Cerebellar cortex (tissue), 1 donor: Measurements from ENCODE around the gene JAM3.

Experiments used
- DNase-seq: peaks from one replicate; pipeline ENCODE4 v3.0.0-alpha.2; 2015; ENCODE audit warnings: low spot score

The JAM3 gene

GRCh38 chr11:134145715-134146114 is 76.8 kb downstream of the JAM3 start:
- no peak for DNase-seq

GRCh38 chr11:134146598-134146997 is 77.7 kb downstream of the JAM3 start:
- no peak for DNase-seq

GRCh38 chr11:134149371-134149770 is 80.5 kb downstream of the JAM3 start:
- no peak for DNase-seq

GRCh38 chr11:134150195-134150903 is 81.5 kb downstream of the JAM3 start:
- peak; percentile 57 for DNase-seq

- no peak for DNase-seq
These were observed 82.3 kb downstream of the JAM3 start for GRCh38 chr11:134151083-134151747.

GRCh38 chr11:134152696-134153095 is 83.8 kb downstream of the JAM3 start:
- no peak for DNase-seq

- no peak for DNase-seq
These were observed 84.5 kb downstream of the JAM3 start for GRCh38 chr11:134153147-134153905.

GRCh38 chr11:134154441-134154840 is 85.6 kb downstream of the JAM3 start:
- DNase-seq: no peak

- peak; percentile 83 for DNase-seq
These were observed 86.6 kb downstream of the JAM3 start for GRCh38 chr11:134155456-134155855.

GRCh38 chr11:134155946-134156865 is 87.3 kb downstream of the JAM3 start:
- peak; percentile 74 for DNase-seq

- no peak for DNase-seq
These were observed 88.6 kb downstream of the JAM3 start for GRCh38 chr11:134157451-134157850.

- DNase-seq: no peak
These were observed 89.2 kb downstream of the JAM3 start for GRCh38 chr11:134158023-134158422.

- DNase-seq: no peak
These were observed 90.8 kb downstream of the JAM3 start for GRCh38 chr11:134159652-134160051.

- no peak for DNase-seq
These were observed 95.9 kb downstream of the JAM3 start for GRCh38 chr11:134164490-134165370.

- DNase-seq: no peak
These were observed 101.5 kb downstream of the JAM3 start for GRCh38 chr11:134170177-134170918.

- no peak for DNase-seq
These were observed 102.0 kb downstream of the JAM3 start for GRCh38 chr11:134170919-134171281.

GRCh38 chr11:134171951-134172350 is 103.1 kb downstream of the JAM3 start:
- DNase-seq: no peak

- no peak for DNase-seq
These were observed 104.4 kb downstream of the JAM3 start for GRCh38 chr11:134173296-134173695.

GRCh38 chr11:134176284-134176683 is 107.4 kb downstream of the JAM3 start:
- no peak for DNase-seq

- DNase-seq: no peak
These were observed 109.3 kb downstream of the JAM3 start for GRCh38 chr11:134178032-134178674.
